HG02610 (cell line): ENCODE results near the gene FOXL2.

ENCODE experiments used
- ATAC-seq: cut with Tn5 transposase; IDR thresholded peaks from one replicate; pipeline ENCODE4 v1.9.1; 2021; ENCODE audit warnings: mild to moderate bottlenecking, moderate library complexity; ENCODE audit not compliant: unreplicated experiment

Gene FOXL2

DNA sequence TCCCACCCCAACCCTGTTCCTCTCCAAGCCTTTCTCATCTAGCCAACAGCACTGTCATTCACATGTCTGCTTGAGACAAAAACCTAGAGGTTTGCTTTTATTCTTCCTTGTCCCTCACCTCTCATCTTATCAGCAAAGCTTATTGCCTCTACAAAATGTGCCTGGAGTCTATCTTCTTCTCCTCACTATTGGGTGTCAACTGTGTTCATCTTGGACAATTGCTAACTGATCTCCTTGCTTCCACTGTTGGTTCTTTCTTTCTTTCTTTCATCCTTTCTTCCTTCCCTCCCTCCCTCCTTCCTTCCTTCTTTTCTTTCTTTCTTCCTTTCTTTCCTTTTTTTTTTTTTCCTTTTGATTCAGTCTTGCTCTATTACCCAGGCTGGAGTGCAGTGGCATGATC lies 48.2 kb downstream of the FOXL2 start:
- no peak for ATAC-seq

GRCh38 chr3:138898301-138898700 lies 48.6 kb downstream of the FOXL2 start:
- ATAC-seq: no peak
